ENCODE data around the gene BRD2. TPM values are rescaled to one million over a fixed set of nuclear protein-coding genes. Genes with fewer than 3 reads are reported as not detected.

The BRD2 gene
- total RNA-seq, 2 donors from 2014 or later = 79.3 to 97.5 TPM

DNA sequence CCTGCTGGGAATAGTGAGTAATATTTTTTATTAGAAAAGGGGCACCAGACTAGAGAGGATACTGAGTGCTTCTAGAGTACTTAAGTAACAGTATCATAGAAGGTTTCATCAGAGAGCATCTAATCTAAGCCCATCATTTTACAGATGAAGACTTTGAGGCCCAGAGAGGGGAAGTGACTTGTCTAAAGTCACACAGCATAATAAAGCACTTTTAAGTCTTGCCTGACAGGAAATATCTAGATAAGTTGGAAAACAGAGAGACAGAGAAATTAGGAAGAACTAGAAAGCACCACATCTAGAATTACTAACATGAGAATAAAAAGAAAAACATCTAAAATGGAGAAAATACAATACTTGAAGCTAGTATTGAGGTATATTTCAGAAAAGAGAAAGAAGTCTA, 21.5 kb upstream of the BRD2 start:
- intact Hi-C loops (cut with DNase I) = no loop called here
- ATAC-seq (no peak), DNase-seq (no peak)

DNA sequence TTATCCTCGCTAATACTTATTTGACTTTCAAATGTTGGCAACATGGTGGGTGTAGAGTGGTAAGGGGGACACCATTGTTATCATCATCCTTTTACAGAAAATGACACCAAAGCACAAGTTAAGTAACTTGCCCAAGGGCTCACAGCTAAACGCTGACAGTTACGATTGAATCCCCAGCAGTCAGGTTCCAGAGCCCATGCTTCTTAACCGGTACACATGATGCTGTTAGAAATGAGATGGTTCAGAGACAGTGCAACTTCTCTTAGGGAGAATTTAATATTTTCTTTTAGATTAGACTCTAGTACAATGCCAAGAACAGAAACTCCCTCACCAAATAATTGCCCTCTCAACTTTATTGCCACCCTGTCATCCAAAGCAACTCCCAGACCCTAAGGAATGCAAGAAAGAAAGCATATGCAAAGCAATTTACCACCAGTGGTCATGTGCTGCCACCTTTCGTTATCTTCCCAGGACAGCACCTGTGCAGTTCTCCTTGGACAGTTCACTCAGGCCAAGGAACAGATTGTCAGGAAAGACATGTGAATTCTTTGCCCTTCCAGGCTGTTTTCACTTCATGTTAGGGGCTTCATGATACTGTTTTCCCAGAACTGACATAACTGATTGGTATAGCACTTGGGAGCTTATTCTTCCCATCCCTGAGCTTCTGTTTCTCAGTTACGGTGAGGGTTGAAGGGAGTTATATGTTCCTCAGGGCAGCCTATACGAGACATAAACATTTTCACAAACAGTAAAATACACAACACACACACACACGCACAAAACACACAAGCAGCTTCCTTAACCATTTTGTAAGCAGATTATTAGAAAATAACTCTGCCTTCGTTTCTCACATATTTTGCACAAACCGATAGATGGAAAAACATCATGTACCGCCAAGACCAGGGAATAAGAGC, 20.6 kb upstream of the BRD2 start:
- ATAC-seq = peak in 1 of 2 donors; percentile 20
- no peak for DNase-seq
- intact Hi-C loops (cut with DNase I) = no loop called here

DNA sequence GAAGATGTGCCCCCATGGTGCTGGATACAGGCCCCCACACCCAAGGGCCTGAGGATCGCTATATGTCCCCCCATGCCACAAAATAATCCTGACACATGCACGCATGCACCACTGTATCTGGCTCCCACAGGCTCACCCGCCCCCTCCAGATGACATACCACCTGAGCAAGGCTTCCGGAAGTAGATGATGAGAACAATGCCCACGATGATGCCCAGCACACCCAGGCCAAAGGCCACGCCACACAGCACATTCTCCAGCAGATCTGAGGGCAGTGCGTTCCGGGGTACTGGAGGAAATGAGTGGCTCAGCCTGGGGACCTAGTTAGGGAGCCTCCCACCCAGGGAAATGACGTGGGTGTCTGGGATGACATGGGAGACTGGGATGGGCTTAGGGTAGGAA, 19.3 kb upstream of the BRD2 start:
- intact Hi-C loops (cut with DNase I) = no loop called here
- ATAC-seq = no peak

DNA sequence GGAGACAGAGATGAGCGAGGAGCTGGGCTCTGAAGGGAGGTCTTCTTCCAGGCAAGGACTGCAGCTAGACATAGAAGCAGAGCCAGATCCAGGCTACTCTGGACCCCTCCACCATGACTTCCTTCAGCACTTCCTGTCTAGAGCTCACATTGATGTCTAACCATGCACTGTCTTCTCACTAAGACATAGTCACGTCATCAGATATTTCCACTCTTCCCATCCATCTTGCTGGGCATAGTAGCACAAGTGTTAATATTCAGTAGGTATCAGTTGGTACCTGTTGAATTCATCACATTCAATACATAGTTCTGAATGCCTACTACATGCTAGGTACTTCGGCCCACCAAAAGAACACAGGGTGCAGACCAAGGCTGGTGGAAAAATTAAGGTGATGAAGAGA, 18.4 kb upstream of the BRD2 start:
- DNase-seq = no peak
- no peak for ATAC-seq
- intact Hi-C loops (cut with DNase I) = no loop called here

More for the DNA sequence above, 19.3 kb upstream of the BRD2 start:
- no peak for DNase-seq

DNA sequence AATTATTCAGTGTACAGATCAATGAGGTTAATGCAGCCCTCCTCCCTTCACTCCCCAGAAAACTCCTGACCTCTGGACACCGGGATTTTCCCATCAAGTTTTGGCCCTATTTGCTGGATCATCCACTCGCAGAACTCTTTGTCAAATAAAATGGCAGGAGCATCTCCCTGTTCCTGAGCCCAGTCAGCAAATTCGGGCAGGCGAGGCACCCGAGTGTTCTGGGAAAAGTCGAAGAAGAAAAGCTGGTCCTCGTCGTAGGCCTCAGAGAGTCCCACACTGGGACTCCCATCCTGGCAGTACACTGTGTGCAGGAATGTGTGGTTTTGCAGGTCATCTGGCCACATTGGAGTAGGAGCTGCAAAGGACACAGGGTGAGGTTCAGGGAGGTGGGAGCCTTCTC, 17.9 kb upstream of the BRD2 start:
- ATAC-seq (no peak), DNase-seq (no peak)
- intact Hi-C loops (cut with DNase I) = no loop called here

GRCh38 chr6:32952817-32953739, 15.3 kb upstream of the BRD2 start, which contains the start of gene HLA-DMA:
TSS of gene HLA-DMA (minus strand) at chr6:32953097. CDS start at chr6:32953036, 61 bp downstream.
- intact Hi-C loops (cut with DNase I) = no loop called here
- ATAC-seq = peak; percentile 98 to 99
- DNase-seq = peak; percentile 86

DNA sequence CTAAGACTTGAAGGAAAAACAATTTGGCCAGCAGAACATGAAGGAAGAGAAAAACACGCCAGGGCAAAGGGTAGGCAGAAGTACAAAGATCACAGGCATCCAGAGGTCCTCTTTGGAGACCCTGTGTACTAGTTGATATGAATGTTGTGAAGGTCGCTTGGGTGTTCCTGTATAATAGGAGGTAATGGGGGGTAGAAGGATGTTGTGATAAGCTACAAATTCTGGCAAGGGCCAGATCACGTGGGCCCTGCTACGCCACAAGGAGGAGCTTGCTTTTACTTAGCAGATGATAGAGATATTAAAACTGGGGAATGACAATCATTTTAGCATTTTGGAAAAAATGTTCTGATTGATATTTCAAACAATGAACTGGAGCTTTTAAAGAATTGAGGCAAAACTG, 14.6 kb upstream of the BRD2 start:
- ATAC-seq = no peak
- DNase-seq = no peak
- intact Hi-C loops (cut with DNase I) = no loop called here

- intact Hi-C loops (cut with DNase I) = no loop called here
- ATAC-seq = no peak
- no peak for DNase-seq
Measured at GRCh38 chr6:32954267-32954666, 14.1 kb upstream of the BRD2 start.

GRCh38 chr6:32954986-32955802, 13.2 kb upstream of the BRD2 start:
- intact Hi-C loops (cut with DNase I) = no loop called here
- no peak for DNase-seq
- no peak for ATAC-seq

DNA sequence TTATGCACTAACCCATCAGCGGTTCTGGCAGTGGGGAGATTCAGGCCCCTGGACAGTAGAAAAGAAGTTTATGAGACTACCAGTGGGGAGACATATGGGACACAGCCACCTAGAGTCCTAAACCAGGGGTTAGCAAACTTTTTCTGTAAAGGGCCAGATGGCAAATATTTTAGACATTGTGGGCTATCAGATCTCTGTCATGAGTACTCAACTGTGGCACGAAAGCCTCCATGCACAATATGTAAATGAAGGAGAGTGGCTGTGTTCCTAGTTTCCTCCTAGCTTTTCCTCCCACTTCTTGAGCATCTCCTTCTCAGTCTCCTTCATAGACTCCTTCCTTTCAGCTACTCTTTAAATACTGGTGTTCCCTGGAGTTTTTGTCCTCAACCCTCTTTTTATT, 12.2 kb upstream of the BRD2 start:
- intact Hi-C loops (cut with DNase I) = no loop called here
- DNase-seq = no peak
- no peak for ATAC-seq

- no peak for ATAC-seq
- no peak for DNase-seq
- intact Hi-C loops (cut with DNase I) = no loop called here
Measured at GRCh38 chr6:32960563-32960962, 7.8 kb upstream of the BRD2 start.

DNA sequence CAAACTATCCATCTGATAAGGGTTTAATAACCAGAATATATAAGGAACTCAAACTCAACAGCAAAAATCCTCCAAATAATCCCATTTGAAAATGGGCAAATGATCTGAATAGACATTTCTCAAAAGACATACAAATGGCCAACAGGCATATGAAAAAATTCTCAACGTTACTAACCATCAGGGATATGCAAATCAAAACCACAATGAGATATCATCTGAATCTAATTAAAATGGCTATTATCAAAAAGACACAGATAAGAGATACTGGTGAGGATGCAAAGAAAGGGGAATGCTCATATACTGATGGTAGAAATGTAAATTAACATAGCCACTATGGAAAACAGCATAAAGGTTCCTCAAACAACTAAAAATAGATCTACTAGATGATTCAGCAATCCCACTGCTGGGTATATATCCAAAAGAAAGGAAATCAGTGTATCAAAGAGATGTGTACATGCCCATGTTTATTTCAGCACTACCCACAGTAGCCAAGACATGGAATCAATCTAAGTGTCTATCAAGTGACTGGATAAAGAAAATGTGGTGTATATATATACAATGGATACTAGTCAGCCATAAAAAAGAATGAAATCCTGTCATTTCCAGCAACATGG, 6.1 kb upstream of the BRD2 start:
- DNase-seq (no peak), ATAC-seq (no peak)
- intact Hi-C loops (cut with DNase I) = no loop called here

GRCh38 chr6:32963866-32964265, 4.5 kb upstream of the BRD2 start:
- intact Hi-C loops (cut with DNase I) = no loop called here
- ATAC-seq (no peak), DNase-seq (no peak)

DNA sequence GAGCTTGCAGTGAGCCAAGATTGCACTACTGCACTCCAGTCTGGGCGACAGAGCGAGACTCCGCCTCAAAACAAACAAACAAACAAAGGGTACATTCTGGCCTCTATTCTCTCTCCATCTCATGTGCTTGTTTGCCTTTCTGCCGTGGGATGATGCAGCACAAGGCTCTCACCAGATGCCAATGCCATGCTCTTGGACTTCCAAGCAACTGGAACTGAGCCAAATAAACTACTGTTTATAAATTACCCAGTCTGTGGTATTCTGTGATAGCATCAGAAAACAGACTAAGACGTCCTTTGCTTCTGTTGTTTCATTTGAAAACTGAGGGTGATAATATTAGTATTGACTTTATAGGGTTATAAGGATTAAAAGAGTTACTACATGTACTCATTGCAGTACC, 3.6 kb upstream of the BRD2 start:
- no peak for DNase-seq
- intact Hi-C loops (cut with DNase I) = no loop called here
- no peak for ATAC-seq

DNA sequence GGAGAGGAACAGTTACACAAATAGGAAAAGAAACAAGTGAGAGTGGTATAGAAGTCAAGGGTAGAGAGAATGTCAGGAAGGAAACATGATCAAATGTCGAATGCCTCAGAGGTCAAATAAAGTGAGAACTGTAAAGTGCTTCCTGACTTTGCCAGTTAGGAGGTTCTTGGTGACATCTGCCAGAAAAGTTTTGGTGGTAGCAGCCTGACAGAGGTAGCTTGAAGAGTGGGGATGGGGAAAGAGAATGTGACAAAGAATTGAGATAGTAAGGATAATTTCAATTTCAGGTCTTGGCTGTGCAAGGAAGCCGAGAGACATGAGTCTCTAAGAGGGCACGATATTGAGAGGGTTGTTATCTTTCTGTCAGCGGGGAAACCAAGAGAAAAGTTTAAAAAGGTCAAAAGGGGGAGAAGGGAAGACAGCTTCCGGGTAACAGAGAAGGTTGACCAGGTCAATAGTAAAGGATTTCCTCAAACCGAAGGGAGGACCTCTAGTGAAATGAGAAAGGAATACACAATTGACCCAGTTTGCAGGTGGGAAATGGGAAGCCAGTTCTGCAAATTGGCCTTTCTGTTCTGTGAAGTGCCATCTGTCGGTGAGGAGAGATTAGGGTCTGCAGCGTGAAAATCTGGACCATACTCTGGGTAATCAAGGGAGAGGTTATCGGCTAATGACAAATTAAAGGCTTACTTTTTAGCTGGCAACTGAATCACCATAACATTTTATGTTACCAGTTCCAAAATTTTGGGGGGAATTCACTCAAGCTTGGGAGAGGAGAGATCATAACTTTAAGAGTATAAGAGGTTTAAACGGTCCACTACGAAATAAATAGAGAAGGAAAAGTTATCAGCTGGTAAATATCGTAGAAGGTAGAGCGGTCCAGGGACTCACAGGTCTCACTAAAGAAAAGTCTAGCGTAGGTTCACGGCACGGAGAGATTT, 973 bp upstream of the BRD2 start:
- ATAC-seq = no peak
- DNase-seq = no peak
- intact Hi-C loops (cut with DNase I) = no loop called here

DNA sequence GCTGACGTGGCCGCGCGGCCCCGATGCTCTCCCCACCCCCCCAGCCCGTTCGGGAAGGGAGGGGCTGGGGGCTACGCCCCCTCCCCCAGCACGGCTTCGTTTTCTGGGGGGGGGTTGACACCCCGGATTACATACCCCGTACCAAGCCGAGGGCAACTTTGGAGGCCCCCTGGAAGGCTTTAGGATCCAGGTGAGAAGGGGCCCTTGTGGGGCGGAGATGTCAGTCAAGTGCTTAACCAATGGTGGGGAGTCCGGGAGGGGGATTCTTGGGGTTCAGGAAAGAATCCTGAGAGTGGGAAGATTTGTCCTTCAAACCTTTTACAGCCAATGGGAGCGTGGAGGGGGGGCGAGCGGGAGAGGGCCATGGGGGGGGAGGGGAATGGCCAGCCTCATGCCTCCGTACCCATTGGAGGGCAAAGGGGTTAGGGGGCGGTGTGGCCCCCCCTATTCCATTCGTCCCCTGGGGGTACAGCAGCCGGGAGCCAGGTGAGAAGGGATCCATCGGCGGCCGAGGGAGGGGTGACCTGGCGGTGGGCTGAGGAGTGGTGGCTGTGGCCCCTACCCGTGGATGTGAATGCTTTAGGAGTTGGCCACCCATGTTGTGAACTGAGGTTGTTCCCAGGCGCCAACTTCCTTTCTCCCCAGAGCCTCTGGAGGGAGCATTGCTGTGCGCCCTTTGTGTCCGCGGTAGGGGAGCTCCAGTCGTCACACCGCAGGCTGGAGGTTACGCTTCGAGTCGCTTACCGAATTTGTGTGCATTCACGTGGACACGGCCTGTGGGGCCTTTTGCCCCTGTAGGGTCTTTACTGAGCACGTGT, 682 bp downstream of the BRD2 start:
- peak; percentile 38 to 45 for ATAC-seq
- DNase-seq = peak; percentile 82
- intact Hi-C loops (cut with DNase I) = no loop called here

All from left cardiac atrium (tissue), 4 donors.